C4-2B (cell line): ENCODE results near the gene DIRAS1.

Experiments used
- H3K27ac ChIP-seq: fragments of 450-650 bp; 2 replicates; pipeline ENCODE4 v1.5.1; 2017
- ZFX ChIP-seq: fragments of 450-650 bp; IDR thresholded peaks from 2 replicates; pipeline ENCODE4 v1.6.1; 2017
- TF ChIP-seq, protein P1 (sequence below): fragments of 450-650 bp; conservative IDR thresholded peaks from 2 replicates; pipeline ENCODE4 v1.5.1; 2017; ENCODE audit warnings: mild to moderate bottlenecking

The DIRAS1 gene

DNA sequence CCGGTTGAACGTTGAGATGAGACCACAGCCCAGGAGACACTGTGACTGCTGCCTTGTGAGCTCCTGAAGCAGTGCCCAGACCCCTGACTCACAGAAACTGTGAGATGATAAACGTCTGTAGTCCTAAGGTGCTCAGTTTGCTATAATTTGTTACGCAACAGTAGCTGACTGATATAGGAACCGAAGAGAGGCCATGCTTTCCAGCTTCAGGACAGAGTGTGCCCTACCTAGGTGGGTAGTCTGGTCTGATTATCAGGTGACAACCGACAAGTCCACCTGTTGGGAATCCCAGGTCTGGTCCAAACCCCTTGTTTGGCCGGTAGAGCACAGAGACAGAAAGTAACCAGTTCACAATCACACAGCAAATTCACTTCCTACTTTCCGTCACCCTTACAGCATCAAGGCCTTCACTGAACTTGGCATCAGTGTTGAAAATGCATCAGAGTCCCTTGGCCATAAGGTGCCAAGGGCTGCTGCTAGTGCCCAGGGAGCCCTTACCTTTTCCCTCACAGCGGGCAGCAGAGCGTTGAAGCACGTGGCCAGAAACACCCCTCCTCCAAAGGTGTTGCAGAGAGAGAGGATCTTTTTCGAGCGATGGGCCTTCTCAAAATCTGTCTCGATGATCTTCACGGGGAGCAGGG lies 15.5 kb upstream of the DIRAS1 start:
- TF ChIP-seq ZFX, result no peak
- TF ChIP-seq, protein P1, sequence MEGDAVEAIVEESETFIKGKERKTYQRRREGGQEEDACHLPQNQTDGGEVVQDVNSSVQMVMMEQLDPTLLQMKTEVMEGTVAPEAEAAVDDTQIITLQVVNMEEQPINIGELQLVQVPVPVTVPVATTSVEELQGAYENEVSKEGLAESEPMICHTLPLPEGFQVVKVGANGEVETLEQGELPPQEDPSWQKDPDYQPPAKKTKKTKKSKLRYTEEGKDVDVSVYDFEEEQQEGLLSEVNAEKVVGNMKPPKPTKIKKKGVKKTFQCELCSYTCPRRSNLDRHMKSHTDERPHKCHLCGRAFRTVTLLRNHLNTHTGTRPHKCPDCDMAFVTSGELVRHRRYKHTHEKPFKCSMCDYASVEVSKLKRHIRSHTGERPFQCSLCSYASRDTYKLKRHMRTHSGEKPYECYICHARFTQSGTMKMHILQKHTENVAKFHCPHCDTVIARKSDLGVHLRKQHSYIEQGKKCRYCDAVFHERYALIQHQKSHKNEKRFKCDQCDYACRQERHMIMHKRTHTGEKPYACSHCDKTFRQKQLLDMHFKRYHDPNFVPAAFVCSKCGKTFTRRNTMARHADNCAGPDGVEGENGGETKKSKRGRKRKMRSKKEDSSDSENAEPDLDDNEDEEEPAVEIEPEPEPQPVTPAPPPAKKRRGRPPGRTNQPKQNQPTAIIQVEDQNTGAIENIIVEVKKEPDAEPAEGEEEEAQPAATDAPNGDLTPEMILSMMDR, result no peak
- H3K27ac ChIP-seq, result no peak overlapping the region

DNA sequence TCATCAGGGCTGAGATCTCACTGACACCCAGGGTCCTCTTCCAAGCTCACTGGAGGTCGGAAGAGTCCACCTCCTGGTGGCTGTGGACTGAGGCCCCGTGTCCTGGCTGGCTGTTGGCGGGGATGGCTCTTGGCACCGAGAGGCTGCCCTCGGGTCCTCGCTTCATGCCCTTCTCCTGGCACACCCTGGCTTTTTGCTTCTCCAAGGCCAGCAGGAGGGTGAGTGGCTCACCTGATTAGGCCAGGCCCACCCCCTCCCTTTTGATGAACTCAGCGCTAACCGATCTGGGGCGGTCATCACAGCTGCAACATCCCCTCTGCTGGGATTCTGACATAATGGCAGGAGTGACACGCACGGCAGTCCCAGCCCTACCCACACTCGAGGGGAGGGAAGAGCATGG lies 14.2 kb upstream of the DIRAS1 start:
- TF ChIP-seq, protein P1, result no peak
- H3K27ac ChIP-seq, result no peak overlapping the region

DNA sequence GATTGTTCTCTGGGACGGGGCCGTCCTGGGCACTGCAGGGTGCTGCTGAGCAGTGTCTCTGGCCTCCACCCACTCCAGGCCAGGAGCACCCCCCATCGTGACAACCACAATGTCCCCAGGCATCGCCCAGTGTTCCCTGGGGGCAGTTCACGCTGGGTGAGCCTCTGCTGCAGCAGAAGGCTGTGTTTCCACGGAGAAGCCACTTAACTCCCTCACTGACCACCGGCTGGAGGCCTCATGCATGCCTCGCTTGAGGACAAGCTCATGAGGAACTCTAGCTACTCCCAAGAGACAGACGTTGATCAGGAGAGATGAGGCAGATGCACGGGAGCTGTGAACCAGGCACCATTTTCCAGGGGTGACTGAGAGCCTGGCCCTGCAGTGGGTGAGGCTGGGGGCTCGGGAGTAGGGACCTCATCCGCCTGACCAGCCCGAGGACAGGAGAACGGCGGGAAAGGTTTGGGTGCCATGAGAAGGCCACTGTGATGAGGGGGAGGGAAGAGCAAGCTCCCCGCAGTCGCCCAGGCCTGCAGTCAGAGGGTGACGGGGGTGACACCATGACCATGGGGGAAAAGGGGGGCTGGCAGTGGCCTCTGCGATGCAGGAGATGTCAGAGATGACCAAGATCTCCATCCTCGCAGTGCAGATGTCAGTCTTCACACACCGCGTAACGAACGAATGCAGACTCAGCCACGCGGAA lies 13.6 kb upstream of the DIRAS1 start:
- TF ChIP-seq, protein P1, result no peak
- no peak for TF ChIP-seq ZFX
- H3K27ac ChIP-seq, result no peak overlapping the region

DNA sequence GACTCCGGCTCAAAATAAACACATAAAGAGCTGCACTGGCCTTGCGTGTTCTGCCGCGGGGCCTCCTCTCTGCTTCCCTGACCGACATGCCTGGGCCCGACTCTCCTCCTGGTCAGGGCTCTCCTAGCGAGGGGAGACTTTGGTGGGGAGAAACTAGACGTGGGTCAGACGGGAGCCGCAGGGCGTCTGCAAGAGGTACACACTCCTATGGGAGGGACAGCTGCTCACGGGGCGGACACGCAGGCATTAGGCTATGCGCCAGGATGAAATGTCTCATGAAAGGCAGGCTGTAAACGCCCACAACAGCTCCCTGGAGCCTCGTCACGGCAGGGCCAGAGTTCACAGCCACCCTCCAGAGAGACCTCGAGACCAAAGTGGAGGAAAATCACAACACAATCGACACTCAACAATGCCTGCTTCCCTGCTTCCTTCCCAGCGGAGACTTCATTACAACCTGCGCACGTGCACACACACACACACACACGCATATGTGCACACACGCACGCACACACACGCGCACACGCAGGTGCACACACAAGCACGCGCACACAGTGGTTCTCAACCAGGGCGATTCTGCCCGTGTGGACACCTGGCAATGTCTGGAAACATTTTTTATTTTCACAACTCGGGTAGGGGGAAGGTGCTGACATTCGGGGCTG lies 12.9 kb upstream of the DIRAS1 start:
- H3K27ac ChIP-seq, result no peak overlapping the region
- TF ChIP-seq, protein P1, result no peak
- no peak for TF ChIP-seq ZFX

- no peak overlapping the region for H3K27ac ChIP-seq
- no peak for TF ChIP-seq ZFX
- TF ChIP-seq, protein P1, result no peak
Observed at GRCh38 chr19:2732883-2733282, 11.7 kb upstream of the DIRAS1 start.

GRCh38 chr19:2732157-2732725 lies 11.1 kb upstream of the DIRAS1 start:
- TF ChIP-seq, protein P1, result no peak
- TF ChIP-seq ZFX, result no peak
- no peak overlapping the region for H3K27ac ChIP-seq
